ENCODE data around the gene SEMA6A.

GRCh38 chr5:116573702-116574366 is 789 bp downstream of the SEMA6A start:
- TF ChIP-seq CTCF (conservative IDR thresholded peaks at IDR 0.05; ENCODE audit: low read length) (no peak), EZH2phosphoT487 (IDR thresholded peaks at IDR 0.05; ENCODE audit: borderline replicate concordance, low read depth, low read length) (no peak)
